GM18505 (cell line): ENCODE measurements around the gene PRC1.

Source experiments
- ATAC-seq: cut with Tn5 transposase; IDR thresholded peaks from one replicate; pipeline ENCODE4 v1.9.1; 2021; ENCODE audit not compliant: unreplicated experiment
- POLR2A ChIP-seq: IDR thresholded peaks from 4 replicates; pipeline ENCODE4 v1.6.1; 2011; ENCODE audit warnings: borderline replicate concordance; ENCODE audit not compliant: insufficient read depth, insufficient read length; ENCODE audit errors: extremely low read depth

PRC1 gene, protein sequence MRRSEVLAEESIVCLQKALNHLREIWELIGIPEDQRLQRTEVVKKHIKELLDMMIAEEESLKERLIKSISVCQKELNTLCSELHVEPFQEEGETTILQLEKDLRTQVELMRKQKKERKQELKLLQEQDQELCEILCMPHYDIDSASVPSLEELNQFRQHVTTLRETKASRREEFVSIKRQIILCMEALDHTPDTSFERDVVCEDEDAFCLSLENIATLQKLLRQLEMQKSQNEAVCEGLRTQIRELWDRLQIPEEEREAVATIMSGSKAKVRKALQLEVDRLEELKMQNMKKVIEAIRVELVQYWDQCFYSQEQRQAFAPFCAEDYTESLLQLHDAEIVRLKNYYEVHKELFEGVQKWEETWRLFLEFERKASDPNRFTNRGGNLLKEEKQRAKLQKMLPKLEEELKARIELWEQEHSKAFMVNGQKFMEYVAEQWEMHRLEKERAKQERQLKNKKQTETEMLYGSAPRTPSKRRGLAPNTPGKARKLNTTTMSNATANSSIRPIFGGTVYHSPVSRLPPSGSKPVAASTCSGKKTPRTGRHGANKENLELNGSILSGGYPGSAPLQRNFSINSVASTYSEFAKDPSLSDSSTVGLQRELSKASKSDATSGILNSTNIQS

DNA sequence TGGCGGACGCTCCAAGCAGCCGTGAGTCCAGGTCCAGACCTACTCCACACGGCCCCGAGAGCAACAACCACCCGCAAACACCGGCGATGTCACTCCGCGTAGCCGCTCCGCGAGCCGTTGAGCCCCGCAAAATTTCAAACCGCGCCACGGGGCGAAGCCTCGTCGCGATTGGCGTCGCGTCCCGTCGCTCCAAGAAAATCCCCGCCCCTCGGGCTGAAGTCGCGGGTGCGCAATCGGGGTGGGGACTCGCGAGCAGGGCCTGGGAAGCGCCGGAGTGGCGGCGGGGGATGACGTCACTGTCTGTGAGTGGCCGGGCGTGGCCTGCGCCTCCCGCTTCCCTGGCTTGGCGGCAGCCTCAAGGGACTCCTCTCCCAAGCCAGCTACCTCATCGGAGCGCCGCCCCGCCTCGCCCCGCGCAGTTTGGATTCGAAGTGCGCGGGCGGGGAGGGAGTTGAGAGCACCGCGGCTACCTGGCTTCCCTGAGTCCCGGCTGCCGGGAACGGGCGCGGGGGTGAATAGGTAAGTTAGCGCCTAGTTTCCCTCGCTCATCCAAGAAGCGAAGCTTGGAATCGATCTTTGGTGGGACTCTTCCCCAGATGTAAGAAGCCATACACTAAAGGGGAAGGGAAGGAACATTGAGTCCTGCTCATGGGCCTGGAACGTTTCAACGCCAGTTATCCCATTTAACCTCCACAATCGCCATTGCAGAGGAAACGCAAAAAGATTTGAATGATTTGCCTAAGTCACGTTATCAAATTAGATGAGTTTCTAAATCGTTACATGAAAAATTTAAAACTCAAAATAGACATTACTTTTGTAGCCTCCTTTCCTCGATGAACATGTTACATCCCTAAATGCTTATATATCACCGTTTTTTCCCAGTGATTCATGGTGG, at the start of gene PRC1:
TSS of gene PRC1 (minus strand) at position 119 of the 895 bp plus-strand sequence. CDS start at position 1, 118 bp downstream.
- TF ChIP-seq POLR2A: peak; percentile 65
- ATAC-seq: peak; percentile 93

DNA sequence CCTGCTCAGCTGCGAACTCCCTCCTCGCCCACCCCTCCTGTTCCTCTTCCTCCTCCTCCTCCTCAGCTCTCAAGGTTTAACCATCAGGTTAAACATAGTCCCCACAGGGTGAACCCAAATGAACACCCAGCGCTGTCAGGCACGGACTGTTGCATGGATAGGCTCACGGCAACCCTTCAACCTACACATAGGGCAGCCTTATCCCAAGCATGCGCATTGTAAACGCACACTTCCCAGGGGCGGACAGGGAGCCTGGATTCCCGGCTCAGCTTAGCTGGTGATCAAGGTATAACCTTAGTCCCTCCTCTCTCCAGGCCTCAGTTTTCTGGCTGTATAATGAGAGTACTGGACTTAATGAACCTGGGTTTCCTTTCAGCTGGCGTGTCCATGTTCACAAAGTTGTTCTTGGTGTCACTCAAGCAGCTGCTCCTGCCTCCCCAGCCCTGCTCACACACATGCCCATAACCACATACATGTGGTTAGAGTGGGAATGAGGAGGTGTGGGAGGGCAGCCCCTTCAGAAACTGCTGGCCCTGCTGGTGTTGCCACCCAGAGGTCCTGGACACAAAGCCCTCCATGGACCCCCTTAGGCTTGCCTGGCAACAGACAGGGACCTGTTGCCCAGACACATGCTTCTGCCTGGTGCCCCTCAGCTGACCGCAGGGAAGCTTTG, 49.0 kb upstream of the PRC1 start:
- TF ChIP-seq POLR2A: no peak
- ATAC-seq: no peak

DNA sequence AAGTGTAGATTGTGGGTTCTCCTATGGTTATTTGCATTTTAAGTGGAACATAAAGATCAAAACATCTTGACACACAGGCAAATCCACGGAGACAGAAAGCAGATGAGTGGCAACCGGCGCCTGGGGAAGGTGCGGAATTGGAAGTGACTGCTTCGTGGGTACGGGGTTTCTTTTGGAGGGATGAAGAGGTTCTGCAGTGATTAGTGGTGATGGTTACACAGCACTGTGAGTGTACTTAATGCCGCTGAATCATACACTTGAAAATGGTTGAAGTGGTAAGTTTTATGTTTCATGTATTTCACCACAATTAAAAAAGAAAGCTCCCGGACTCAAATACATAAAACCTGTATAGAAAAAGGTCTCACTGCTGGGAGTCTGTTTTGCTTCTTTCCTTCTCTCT, 46.5 kb upstream of the PRC1 start:
- no peak for ATAC-seq
- TF ChIP-seq POLR2A: no peak

DNA sequence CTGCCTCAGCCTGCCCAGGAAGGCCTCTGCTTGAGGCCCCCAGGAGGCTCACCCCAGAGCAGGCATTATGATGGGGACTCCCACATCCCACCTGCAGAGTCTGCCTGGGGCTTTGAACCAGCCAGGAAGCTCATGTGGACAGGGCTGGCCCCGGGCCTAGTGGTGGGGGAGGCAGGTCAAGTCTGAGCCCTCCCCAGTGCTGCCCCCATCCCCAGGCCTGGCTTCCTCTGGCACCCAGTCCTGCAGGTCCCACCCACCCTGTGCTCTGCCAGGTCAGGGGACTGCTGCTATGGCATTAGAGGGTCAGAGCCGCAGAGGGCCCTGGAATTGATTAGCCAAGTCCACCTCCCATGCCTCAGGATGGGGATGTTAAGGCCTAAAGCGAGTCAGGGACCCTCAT, 45.7 kb upstream of the PRC1 start:
- TF ChIP-seq POLR2A: no peak
- no peak for ATAC-seq

DNA sequence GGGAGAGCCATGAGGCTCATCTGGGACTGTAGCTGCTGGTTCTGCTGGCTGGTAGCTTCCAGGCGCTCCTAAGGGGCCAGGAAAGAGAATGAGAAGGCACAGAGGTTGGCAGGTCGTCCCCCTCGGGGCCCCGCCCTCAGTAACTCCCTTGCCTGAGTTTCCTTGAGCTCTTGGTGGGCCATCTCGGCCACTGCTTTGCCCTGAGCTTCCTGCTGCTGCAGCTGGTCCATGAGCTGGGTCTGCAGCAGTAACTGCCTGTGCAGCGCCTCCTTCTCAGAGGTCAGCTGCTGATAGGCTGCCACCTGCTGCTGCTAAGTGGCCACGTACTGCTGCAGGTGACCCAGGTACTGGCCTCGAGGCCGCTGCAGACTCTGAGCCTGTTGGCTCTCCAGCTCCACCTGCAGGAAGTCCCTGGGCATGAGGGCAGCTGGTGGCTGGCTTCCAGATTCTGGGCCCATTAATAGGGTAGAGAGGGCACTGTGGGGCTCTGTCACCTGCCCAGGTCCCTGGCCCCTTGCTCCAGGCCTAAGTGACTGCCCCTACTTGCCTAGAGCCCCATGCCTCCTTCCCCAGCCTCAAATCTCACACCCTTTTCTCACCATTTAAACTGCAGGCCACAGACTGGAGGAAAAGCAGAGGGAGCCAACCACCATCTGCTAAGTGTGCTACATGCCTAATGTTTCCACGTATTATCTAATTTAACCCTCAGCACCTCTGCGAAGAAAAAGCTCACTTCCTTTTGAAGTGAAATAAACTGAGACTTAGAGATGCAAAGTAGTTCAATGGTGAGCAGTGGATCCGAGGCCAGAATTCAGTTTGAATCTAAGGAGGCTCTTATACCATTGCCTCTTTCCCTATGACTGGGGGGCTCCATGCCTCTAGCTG, 38.8 kb upstream of the PRC1 start:
- TF ChIP-seq POLR2A: no peak
- ATAC-seq: no peak

DNA sequence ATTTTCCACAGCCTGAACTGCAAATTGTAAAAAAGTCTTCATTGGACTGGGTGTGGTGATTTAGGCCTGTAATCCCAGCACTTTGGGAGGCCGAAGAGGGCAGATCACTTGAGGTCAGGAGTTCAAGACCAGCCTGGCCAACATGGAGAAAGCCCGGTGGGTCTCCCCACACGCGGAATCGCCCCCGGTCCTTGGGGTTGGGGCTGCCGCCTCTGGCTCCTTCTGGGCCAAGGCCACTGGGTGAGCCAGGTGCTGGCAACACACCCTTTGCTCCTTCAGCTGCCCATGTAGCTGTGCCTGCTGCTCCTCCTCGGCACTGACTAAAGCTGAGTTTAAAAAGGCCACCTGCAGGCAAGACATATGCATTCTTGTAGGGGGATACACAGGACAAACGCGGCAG, 37.5 kb upstream of the PRC1 start:
- no peak for TF ChIP-seq POLR2A
- ATAC-seq: no peak

DNA sequence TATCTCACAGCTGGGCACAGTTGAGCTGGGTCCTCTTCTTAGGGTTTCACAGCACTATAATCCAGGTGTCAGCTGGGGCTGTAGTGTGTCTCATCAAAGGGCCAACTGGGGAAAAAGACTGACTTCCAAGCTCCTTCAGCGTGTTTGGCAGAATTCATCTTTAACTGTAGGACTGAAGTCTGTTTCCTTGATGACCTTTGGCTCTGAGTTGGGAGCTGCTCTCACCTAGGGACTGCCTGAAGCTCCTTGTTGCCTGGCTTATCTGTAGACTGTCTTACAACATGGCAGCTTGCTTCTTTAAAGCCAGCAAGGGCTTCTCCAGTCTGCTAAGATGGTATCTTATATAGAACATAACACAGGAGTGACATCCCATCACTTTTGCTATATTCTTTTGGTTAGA, 33.3 kb upstream of the PRC1 start:
- TF ChIP-seq POLR2A: no peak
- no peak for ATAC-seq

DNA sequence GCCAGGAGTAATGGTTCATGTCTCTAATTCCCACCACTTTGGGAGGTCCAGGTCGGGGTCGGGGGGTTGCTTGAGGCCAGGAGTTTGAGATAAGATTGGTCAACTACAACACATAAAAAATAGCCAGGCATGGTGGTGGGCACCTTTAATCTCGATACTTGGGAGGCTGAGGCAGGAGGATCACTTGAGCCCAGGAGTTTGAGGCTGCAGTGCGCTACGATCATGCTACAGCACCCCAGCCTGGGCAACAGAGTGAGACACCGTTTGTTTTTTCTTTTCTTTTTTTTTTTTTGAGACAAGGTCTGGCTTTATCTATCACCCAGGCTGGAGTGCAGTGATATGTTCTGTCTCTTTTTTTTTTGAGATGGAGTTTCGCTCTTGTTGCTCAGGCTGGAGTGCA, 29.4 kb upstream of the PRC1 start:
- no peak for TF ChIP-seq POLR2A
- ATAC-seq: no peak

DNA sequence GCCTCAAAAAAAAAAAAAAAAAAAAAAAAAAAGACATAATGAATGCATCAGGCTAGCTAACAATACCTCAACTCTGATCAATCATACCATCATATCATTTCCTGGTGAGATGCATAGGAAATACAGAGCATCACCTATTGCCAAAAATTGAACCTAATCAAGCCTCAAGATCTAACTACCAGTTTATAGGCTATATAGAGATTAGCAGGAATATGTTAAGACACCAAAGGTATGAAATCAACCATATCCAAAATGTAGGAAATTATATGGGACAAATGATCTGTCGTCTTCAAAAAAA, 28.4 kb upstream of the PRC1 start:
- ATAC-seq: no peak
- no peak for TF ChIP-seq POLR2A

DNA sequence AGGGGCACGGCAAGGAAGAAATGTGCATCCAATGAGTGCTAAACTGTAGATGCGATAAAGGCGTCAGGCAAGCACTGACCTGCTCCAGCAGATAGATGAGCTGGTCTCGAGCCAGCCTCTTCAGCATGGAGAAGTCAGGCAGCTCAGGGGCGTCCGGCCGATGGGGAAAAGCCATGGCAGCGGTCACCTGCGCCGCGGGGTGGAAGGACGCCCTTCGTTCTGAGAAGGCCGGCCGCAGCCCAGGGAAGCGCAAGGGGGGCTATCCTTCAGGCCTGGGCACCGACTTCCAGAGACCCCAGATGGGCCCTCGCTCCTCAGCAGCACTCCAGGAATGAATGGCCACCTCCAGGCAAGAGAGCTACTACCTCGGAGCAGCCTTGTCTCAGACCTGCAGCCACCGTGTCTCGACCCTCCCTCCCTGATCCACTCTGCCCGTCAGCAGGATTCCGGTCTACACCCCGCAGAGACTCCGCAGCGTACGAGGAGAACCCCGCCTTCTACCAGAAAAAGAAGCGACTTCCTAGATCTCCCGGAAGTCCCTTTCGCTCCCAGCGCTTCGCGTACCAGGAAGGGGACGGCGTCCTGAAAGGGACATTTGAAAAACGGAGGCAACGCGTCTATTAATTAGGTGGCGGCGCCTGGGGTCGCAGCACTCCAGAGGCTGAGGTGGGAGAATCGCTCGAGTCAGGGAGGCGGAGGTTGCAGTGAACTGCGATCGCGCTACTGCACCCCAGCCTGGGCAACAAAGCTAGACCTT, 27.9 kb upstream of the PRC1 start, which contains the start of gene VPS33B:
TSS of gene VPS33B (minus strand) at position 520 of the 757 bp plus-strand sequence. CDS start at position 175, 345 bp downstream.
- ATAC-seq: peak; percentile 69

DNA sequence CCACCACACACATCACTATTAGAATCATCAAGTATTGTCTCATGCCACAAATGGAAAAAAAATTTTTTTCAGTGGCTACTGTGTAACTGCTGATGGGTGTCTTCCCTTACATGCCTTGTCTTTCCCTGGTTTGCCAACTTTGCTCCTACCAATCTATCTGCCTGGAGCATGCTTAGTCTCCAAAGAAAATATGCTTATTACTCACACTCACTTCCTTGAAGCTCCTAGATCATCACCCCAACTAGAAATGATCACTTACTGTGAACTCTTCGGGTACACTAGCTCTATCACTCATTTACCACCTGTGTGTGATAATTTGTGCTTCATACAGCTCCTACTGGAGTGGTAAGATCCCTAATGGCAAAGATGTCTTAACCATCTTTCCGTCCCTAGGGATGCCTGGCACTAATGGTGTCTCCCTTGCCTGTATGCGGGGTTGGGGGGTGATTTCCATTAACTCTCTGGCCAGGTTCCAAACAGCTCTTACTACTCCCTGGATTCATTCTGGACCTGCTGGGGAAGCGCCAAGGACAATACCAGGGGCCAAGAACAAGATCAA, 27.3 kb upstream of the PRC1 start:
- TF ChIP-seq POLR2A: no peak
- ATAC-seq: no peak

More for the DNA sequence above, 27.9 kb upstream of the PRC1 start, which contains the start of gene VPS33B:
- peak; percentile 73 for TF ChIP-seq POLR2A
